GM18511 (cell line): ENCODE data around the gene GRAMD1B.

Experiments used
- ATAC-seq: cut with Tn5 transposase; IDR thresholded peaks from one replicate; pipeline ENCODE4 v1.9.1; 2021; ENCODE audit warnings: mild to moderate bottlenecking, moderate library complexity; ENCODE audit not compliant: unreplicated experiment

Gene GRAMD1B

GRCh38 chr11:123622576-123622975 is 192.5 kb downstream of the GRAMD1B start:
- no peak for ATAC-seq

GRCh38 chr11:123624974-123625373 is 194.9 kb downstream of the GRAMD1B start:
- ATAC-seq = no peak

DNA sequence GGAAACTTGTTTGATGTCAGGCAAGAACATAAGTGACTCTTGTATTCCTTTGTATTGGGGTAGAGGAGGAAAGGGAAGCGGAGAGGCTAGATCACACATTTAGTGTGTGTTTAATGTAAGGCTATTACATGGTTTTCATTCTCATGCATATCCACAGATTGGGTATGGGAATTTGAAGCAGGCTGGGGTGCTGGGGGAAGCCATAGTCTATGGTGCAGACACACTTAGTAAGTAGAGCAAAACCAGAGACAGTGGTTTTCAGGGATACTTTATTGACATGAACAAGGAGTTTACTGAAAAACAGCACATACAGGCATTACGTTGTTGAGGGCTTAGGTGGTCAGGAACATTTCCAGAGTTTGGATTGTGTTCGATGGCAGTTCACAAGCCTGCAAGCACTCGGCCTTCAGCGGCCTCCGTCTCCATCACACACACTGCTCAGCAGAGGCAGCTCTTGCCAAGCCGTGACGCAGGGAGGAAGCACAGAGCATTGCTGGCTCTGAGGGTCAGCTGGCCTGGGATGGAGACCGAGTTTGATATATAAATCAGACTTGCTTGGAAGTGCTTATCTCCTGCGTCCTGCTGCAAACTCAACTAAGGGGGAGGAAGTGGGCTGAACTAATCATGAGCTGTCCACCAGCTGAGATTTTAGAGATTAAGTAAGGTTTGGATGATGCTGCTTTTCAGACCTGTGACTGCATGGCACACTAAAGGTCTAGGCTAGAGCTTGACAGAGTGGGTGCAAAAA is 199.0 kb downstream of the GRAMD1B start:
- no peak for ATAC-seq

DNA sequence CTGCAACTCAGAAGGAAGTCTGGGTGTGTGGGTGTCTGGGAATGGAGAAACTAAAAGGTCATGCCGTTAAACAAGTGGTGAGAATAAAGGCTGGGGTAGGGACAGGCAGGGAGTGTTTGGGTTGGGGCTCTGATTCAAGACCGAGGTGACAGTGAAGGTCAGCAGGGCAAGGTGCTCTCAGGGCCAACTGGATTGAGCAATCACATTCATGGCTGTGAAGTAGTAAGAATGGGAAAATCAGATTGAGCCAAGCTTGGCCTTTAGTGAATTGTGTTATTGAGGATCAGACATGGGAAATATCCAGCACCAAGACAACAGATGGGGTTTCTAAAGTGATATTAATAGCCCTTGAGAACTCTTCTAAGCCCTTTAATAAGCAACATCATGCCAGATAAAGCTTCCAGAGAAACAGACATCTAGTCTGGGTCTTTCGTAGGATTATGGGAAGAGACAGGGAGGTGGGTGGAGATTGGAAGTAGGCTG is 200.1 kb downstream of the GRAMD1B start:
- no peak for ATAC-seq

GRCh38 chr11:123640029-123640428 is 210.0 kb downstream of the GRAMD1B start:
- ATAC-seq = no peak

GRCh38 chr11:123640677-123641494 is 210.8 kb downstream of the GRAMD1B start:
- peak; percentile 77 for ATAC-seq

DNA sequence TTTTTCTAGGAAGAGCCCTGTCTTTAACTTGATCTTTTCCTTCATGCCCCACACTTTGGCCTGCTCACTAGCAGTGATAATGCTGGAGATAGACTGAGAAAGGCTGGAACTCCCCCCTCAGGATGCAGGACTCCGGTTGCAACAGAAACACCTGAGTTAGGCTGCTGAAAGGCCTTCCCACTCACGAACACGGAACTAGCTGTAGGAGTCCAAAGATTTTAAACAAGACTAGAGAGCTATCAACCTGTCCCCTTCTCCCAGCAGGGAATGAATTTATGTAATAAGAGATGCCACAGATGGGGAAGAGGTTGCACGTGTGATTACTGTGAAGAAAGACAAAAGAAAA is 211.4 kb downstream of the GRAMD1B start:
- no peak for ATAC-seq

GRCh38 chr11:123642435-123642834 is 212.4 kb downstream of the GRAMD1B start:
- no peak for ATAC-seq

DNA sequence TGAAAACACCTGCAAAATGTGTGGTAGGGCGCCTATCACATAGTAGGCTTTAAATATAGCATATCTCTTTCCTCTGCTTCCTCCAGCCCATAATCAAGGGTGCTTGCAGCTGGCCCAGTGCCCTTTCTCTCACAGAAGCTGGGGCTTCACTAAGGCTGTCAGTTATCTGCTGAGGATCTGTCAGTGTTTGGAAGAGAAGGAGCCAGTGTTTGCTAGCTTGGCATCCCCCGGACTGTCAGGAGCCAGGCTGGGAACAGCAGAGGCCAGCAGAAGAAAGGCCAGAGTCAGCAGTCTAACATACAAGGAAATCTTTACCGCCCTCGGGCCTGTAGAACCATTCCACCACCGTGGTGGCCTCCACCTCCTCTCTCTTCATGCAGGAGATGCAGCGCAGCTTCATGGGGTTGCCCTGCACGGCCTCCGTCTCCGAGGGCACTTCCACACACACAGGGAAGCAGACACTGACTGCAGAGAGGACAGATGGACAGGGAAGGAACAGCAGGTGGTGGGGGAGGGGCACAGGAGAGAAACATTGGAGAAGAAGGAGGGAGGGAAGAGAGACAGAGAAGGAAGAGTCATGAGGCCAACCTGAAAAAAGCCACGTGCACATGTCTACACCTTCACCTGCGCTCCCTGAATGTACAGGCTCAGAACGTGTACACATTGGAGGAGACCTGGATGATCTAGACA is 215.4 kb downstream of the GRAMD1B start:
- ATAC-seq = no peak

GRCh38 chr11:123650901-123651300 is 220.8 kb downstream of the GRAMD1B start:
- ATAC-seq = no peak

DNA sequence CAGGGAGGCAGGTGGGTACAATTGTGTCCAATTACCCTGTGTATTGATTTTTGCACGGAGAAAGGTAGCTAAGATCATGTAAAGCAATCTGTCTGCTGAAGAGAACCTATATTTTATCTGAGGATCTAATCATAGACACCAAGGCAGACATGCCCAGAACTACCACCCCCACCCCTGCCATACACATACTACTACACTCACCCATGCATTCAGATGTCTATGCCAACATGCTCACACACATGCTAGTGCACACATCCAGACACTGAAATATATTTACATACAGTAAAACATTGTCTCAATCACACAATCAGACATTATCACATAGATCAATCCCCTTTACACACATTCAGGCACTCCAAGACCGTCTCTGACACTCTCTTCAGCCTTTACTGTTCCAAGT is 222.5 kb downstream of the GRAMD1B start:
- ATAC-seq = no peak

GRCh38 chr11:123653483-123653826 is 223.4 kb downstream of the GRAMD1B start:
- no peak for ATAC-seq

DNA sequence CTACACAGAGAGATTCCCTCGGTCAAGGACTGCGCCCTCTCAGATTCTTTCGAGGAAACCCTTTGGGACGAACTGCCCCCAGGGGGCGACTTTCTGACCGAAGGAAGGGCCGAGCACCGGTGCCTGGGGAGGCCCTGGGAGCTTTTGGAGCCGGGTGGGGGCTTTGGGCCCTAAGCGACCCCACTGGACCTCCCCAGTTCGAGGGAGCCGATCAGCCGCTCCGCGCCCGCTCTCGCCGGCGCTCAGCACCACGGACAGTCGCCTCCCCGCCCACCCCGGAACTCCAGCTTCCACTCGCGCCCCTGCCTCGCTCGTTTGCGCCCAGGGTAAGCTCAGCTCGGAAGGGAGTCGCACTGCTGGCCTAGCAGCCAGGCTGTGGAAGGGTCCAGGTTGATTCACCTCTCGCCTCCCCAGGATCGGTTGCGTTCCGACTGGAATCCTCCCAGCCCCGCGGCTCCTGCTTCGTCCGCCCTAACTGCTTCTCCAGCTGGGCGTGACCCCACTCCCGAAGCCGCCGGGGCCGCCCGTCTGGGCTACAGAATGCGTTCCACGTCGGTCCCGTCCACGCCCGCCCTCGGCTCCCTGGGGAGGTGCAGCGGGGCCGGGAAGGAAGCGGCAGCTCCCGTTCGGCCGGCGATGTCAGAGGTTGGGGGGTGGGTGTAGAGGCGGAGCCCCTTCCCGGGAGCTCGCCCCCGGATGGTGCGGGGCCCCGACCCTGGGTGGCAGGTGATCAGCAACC is 223.9 kb downstream of the GRAMD1B start:
- peak; percentile 52 for ATAC-seq

DNA sequence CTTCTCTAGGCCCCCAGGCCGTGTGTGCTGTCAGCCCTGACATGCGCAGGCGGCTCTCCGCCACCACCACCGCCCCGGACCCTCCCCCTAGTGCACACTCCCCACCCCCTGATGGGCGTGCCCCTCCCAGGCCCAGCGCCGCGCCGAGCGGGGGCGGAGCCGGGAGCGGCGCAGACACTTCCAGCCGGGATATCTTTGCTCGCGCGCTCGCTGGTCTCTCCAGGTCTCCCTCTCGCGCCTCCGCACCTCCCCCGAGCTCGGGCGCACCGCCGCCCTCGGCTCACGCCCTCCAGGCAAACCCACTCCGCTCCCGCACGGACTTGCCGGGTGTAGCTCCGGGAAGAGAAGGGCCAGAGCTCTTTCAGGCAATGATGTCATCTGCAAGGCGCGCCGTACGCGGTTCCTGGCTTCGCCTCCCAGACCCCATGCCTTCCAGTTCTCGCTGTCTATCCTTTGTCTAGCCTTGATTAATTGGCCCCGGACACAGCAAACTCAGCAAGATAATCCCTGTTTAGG is 224.6 kb downstream of the GRAMD1B start, which contains the start of gene SCN3B:
Gene SCN3B (minus strand): TSS at position 59 of the 516 bp plus-strand sequence. CDS start 823 bp downstream, outside the sequence.
- peak; percentile 67 for ATAC-seq

DNA sequence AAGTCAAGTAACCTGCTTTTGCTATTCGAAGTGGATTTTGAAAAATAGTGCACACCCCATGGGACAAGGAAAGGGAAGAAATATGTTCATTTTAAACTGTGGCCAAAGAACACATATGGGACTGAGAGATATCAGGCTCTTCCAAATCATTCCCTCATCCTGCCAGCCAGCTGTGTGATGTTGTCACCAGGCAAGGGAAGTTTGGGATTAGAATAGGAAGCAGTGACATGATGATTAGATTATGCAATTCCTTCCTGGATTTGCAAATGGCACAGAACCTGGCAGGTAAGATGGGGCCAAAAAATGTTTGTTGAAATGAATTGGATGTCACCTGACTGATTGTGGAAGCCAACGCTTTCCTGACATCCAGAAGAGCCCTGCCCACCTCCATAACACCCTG is 229.2 kb downstream of the GRAMD1B start:
- ATAC-seq = no peak

DNA sequence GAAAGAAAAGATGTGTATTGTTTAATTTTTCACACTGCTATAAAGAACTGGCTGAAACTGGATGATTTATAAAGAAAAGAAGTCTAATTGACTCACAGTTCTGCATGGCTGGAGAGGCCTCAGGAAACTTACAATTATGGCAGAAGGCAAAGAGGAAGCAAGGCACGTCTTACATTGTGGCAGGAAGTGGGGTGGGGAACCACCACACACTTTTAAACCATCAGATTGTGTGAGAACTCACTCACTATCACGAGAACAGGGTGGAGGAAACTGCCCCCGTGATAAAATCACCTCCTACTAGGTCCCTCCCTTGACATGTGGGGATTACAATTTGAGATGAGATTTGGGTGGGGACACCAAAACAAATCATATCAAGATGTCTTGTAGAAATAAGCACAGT is 229.9 kb downstream of the GRAMD1B start:
- peak; percentile 92 for ATAC-seq

DNA sequence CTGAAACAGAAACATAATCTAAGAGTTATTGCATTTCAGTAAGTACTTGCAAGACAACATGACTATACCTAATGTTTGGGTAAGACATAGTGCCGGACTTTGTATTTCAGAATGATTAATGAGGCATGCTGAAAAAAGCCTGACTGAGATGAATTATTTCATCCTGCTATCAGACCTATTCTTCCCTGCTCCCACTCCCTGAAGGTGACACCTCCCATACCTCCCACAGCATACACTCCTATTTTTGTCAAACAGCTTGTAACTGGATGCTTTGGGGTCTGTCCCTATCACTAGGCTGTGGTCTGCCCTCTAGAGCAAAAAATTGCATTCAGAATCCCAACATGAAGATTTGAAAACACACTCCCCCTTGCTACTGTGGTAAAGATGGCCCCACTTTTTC is 235.2 kb downstream of the GRAMD1B start:
- ATAC-seq = no peak

GRCh38 chr11:123670081-123670480 is 240.0 kb downstream of the GRAMD1B start:
- ATAC-seq = no peak

- no peak for ATAC-seq
Measured at GRCh38 chr11:123671534-123671933, 241.5 kb downstream of the GRAMD1B start.

- no peak for ATAC-seq
Measured at GRCh38 chr11:123672568-123672967, 242.5 kb downstream of the GRAMD1B start.

- no peak for ATAC-seq
Measured at GRCh38 chr11:123674297-123674696, 244.2 kb downstream of the GRAMD1B start.
